Uterus (tissue), 4 donors: ENCODE measurements around the gene GABRR3. TPM values are rescaled to one million over a fixed set of nuclear protein-coding genes. Genes with fewer than 3 reads are reported as not detected.

Experiments
- DNase-seq, 2 donors: peaks; one replicate each; pipeline ENCODE4 v3.0.0-alpha.2; 2019 to 2020
- H3K27ac ChIP-seq, 2 donors: fragments of 200-600 bp; sonication (generic); 1 replicate in 1 of 2; 2 replicates in 1 of 2; pipeline ENCODE4 v1.5.1; 2016 to 2018
- H3K27me3 ChIP-seq, 2 donors: fragments of 200-600 bp; sonication (generic); one replicate each; pipeline ENCODE4 v1.5.1; 2018 to 2019; ENCODE audit warnings: control low read depth in 1 of 2
- H3K36me3 ChIP-seq, 2 donors: fragments of 200-600 bp; sonication (generic); one replicate each; pipeline ENCODE4 v1.5.1; 2019; ENCODE audit warnings: control low read depth in 1 of 2
- H3K4me1 ChIP-seq, 2 donors: fragments of 200-600 bp; sonication (generic); one replicate each; pipeline ENCODE4 v1.5.1; 2018 to 2019; ENCODE audit warnings: control low read depth in 1 of 2
- H3K4me3 ChIP-seq, 2 donors: fragments of 200-600 bp; sonication (generic); 1 replicate in 1 of 2; 2 replicates in 1 of 2; pipeline ENCODE4 v1.5.1; 2018 to 2019; ENCODE audit warnings: mild to moderate bottlenecking in 1 of 2
- H3K9me3 ChIP-seq, 2 donors: fragments of 200-600 bp; sonication (generic); one replicate each; pipeline ENCODE4 v1.5.1; 2019; ENCODE audit warnings: control low read depth in 1 of 2
- CTCF ChIP-seq, 4 experiments: fragments of 200-600 bp in 2 of 4; fragments of 450-650 bp in 2 of 4; sonication (generic) in 2 of 4; IDR thresholded peaks; one replicate each; pipeline ENCODE4 v1.5.1; 2016 to 2019; ENCODE audit warnings: antibody characterized with exemption in 4 of 4, mild to moderate bottlenecking in 2 of 4, moderate library complexity in 1 of 4
- POLR2A ChIP-seq, 2 donors: fragments of 450-650 bp; IDR thresholded peaks; one replicate each; pipeline ENCODE4 v1.6.1; 2016; ENCODE audit warnings: antibody characterized with exemption in 2 of 2, mild to moderate bottlenecking in 1 of 2, moderate library complexity in 1 of 2
- intact Hi-C: fragments of 100-400 bp; cut with DNase I; formaldehyde crosslinking; loops from one replicate; pipeline ENCODE4 v1.15.1; 2023; ENCODE audit warnings: low total_unique reads
- total RNA-seq, 4 donors: library from RNA; depleted of rRNA in 3 of 4; stranded (reverse); fragments of >200 nt in 3 of 4; gene quantifications; one replicate each; pipeline versions ENCODE4 v1.1.0 to v1.2.4, GENCODE V29; 2014 to 2023
- donor health status: DM: yes; HTN: yes; CAD: no.

GABRR3 gene
- total RNA-seq, 4 donors from 2014 or later: not detected

- Histone ChIP-seq H3K4me3 (no peak overlapping the region), H3K27me3 (no peaks in the 10 kb centered on the region), H3K36me3 (no peaks in the 10 kb centered on the region), H3K4me1 (peaks cover 0 to 5% of the 10 kb centered on the region in 2 donors), H3K27ac (no peak overlapping the region), H3K9me3 (no peaks in the 10 kb centered on the region)
- intact Hi-C loops: no loop called here
- DNase-seq: no peak
- TF ChIP-seq CTCF (IDR thresholded peaks at IDR 0.05): no peak
- no peak for TF ChIP-seq POLR2A (IDR thresholded peaks at IDR 0.05)
Measured at GRCh38 chr3:98010194-98010882, 24.8 kb downstream of the GABRR3 start.

- Histone ChIP-seq H3K27me3 (no peaks in the 10 kb centered on the region), H3K4me1 (peaks cover 0 to 5% of the 10 kb centered on the region in 2 donors), H3K4me3 (no peak overlapping the region), H3K9me3 (no peaks in the 10 kb centered on the region), H3K36me3 (no peaks in the 10 kb centered on the region), H3K27ac (no peak overlapping the region)
- TF ChIP-seq POLR2A (IDR thresholded peaks at IDR 0.05): no peak
- TF ChIP-seq CTCF (IDR thresholded peaks at IDR 0.05): no peak
- no peak for DNase-seq
- intact Hi-C loops: no loop called here
Measured at GRCh38 chr3:98008855-98009254, 26.3 kb downstream of the GABRR3 start.

- DNase-seq: no peak
- H3K4me1 ChIP-seq: no peaks in the 10 kb centered on the region
- no peaks in the 10 kb centered on the region for H3K9me3 ChIP-seq
- no peak overlapping the region for H3K27ac ChIP-seq
- no peaks in the 10 kb centered on the region for H3K27me3 ChIP-seq
- intact Hi-C loops: no loop called here
- no peak overlapping the region for H3K4me3 ChIP-seq
- H3K36me3 ChIP-seq: no peaks in the 10 kb centered on the region
- TF ChIP-seq POLR2A (IDR thresholded peaks at IDR 0.05) (no peak), CTCF (IDR thresholded peaks at IDR 0.05) (no peak)
Measured at GRCh38 chr3:98005438-98005837, 29.7 kb downstream of the GABRR3 start.

- no peak overlapping the region for H3K4me3 ChIP-seq
- no peaks in the 10 kb centered on the region for H3K9me3 ChIP-seq
- H3K4me1 ChIP-seq: no peaks in the 10 kb centered on the region
- no peak for TF ChIP-seq POLR2A (IDR thresholded peaks at IDR 0.05)
- no peak for TF ChIP-seq CTCF (IDR thresholded peaks at IDR 0.05)
- DNase-seq: no peak
- no peaks in the 10 kb centered on the region for H3K27me3 ChIP-seq
- H3K36me3 ChIP-seq: no peaks in the 10 kb centered on the region
- intact Hi-C loops: no loop called here
- no peak overlapping the region for H3K27ac ChIP-seq
Measured at GRCh38 chr3:98004721-98005120, 30.4 kb downstream of the GABRR3 start.

- Histone ChIP-seq H3K27ac (no peak overlapping the region), H3K27me3 (no peaks in the 10 kb centered on the region), H3K4me1 (no peaks in the 10 kb centered on the region), H3K9me3 (no peaks in the 10 kb centered on the region), H3K36me3 (no peaks in the 10 kb centered on the region), H3K4me3 (no peak overlapping the region)
- TF ChIP-seq POLR2A (IDR thresholded peaks at IDR 0.05): no peak
- no peak for TF ChIP-seq CTCF (IDR thresholded peaks at IDR 0.05)
- DNase-seq: no peak
- intact Hi-C loops: no loop called here
Measured at GRCh38 chr3:98003306-98003969, 31.7 kb downstream of the GABRR3 start.
